ENCODE data around the gene NGB. TPM values are rescaled to one million over a fixed set of nuclear protein-coding genes. Genes with fewer than 3 reads are reported as not detected.

The NGB gene
- total and polyA plus RNA-seq, 2 of the 8 experiments (the other 6 are each of a cell fraction or from before 2014, with no cell fraction given): 0.30 to 0.60 TPM

GRCh38 chr14:77231721-77232120, 39.3 kb downstream of the NGB start:
- Histone ChIP-seq H2BK12ac (ENCODE audit: low read depth, low read length) (no peak overlapping the region), H3K23me2 (ENCODE audit: low read depth, low read length) (0 out of 2 replicates have a peak, but pooled peaks cover 2% of the 10 kb centered on the region), H4K5ac (ENCODE audit: insufficient read length, low read depth, low read length) (no peak overlapping the region), H3K4me1 (replicated peaks in 1 of 4; ENCODE audit: control insufficient read depth in 3 of 4, insufficient read depth in 4 of 4, low read length in 3 of 4) (no peaks in the 10 kb centered on the region), H3K18ac (ENCODE audit: extremely low read depth, low read length) (no peak overlapping the region), H3K4me3 (ENCODE audit: extremely low read depth in 1 of 4, insufficient read depth in 2 of 4, low read depth in 3 of 4, low read length in 4 of 4) (no peak overlapping the region), H2BK120ac (replicated peaks; ENCODE audit: low read depth, low read length) (no peak overlapping the region), H2AK5ac (ENCODE audit: low read depth, low read length) (no peak overlapping the region), H2AFZ (ENCODE audit: low read length) (no peak overlapping the region), H2BK5ac (ENCODE audit: low read depth, low read length) (no peak overlapping the region), H4K8ac (ENCODE audit: extremely low read depth, insufficient read depth, low read length) (no peak overlapping the region), H3K23ac (ENCODE audit: insufficient read length) (no peak overlapping the region), H3K4me2 (ENCODE audit: insufficient read depth in 1 of 2, low read depth in 2 of 2, low read length in 2 of 2) (no peak overlapping the region), H3K9ac (replicated peaks in 1 of 4; ENCODE audit: extremely low read depth in 1 of 4, low read depth in 3 of 4, low read length in 3 of 4) (no peak overlapping the region), H2BK15ac (ENCODE audit: low read length) (no peak overlapping the region), H3K79me2 (ENCODE audit: control insufficient read depth in 1 of 2, insufficient read depth in 2 of 2, low read length in 2 of 2) (no peaks in the 10 kb centered on the region; a peak in 1 of 4 replicates), H4K20me1 (replicated peaks in 1 of 2; ENCODE audit: control insufficient read depth in 1 of 2, insufficient read depth in 2 of 2, low read length in 2 of 2) (no peaks in the 10 kb centered on the region), H3K27ac (ENCODE audit: low read depth, low read length) (no peak overlapping the region), H2BK20ac (ENCODE audit: low read length) (no peak overlapping the region), H3K9me3 (ENCODE audit: insufficient read depth in 2 of 2, low read depth in 1 of 2, low read length in 1 of 2) (no peaks in the 10 kb centered on the region), H3K56ac (replicated peaks; ENCODE audit: insufficient read length, low read depth, low read length) (no peak overlapping the region), H3K14ac (ENCODE audit: insufficient read length) (no peak overlapping the region), H3K36me3 (ENCODE audit: control insufficient read depth in 2 of 4, insufficient read depth in 4 of 4, low read length in 3 of 4) (no peaks in the 10 kb centered on the region), H3K4ac (replicated peaks; ENCODE audit: insufficient read length, low read depth, low read length) (no peak overlapping the region), H4K91ac (replicated peaks; ENCODE audit: insufficient read length, low read length) (no peak overlapping the region), H3K79me1 (ENCODE audit: low read depth, low read length) (no peaks in the 10 kb centered on the region), H3K27me3 (replicated peaks in 1 of 4; ENCODE audit: control insufficient read depth in 3 of 4, extremely low read depth in 1 of 4, insufficient read depth in 3 of 4, low read length in 3 of 4) (no peaks in the 10 kb centered on the region)
- CTCF ChIA-PET (ENCODE audit: partially characterized antibody): interaction anchor here (1.0 to 2.8 kb wide), 4 partner anchors 13 to 84 kb away, joined by 3 to 17 read pairs (median 4); no protein-coding TSS in a partner anchor
- WGBS, 2 experiments (ENCODE audit: extremely low coverage in 1 of 2, insufficient coverage in 1 of 2, insufficient read length in 1 of 2, insufficient replicate concordance in 2 of 2, low coverage in 1 of 2, low lambda C conversion rate in 2 of 2, missing lambda C conversion rate in 1 of 2): 98% methylated on average over 3 of the region's 3 CpGs; no CpG with 5 or more reads in 1 of the 2 experiments
- no peak for FAIRE-seq
- no peak for DNase-seq (ENCODE audit: low read depth in 1 of 2, low spot score in 2 of 2)
- TF ChIP-seq BRCA1 (IDR thresholded peaks at IDR 0.05; ENCODE audit: low read depth, low read length) (no peak), ATF3 (IDR thresholded peaks at IDR 0.05; ENCODE audit: insufficient read depth, low read depth, low read length) (no peak), ZNF274 (IDR thresholded peaks at IDR 0.05; ENCODE audit: borderline replicate concordance, extremely low read depth, low read length) (no peak), TEAD4 (IDR thresholded peaks at IDR 0.05; ENCODE audit: low read depth, low read length) (no peak), RBBP5 (IDR thresholded peaks at IDR 0.05; ENCODE audit: borderline replicate concordance, low read depth, low read length) (no peak), KDM5A (IDR thresholded peaks at IDR 0.05; ENCODE audit: low read length) (no peak), HDAC2 (IDR thresholded peaks at IDR 0.05; ENCODE audit: borderline replicate concordance in 1 of 2, low read depth in 2 of 2, low read length in 2 of 2) (no peak), MAX (IDR thresholded peaks at IDR 0.05) (no peak), TAF1 (IDR thresholded peaks at IDR 0.05; ENCODE audit: low read depth, low read length) (no peak), POU5F1 (IDR thresholded peaks at IDR 0.05; ENCODE audit: low read depth, low read length) (no peak), RXRA (IDR thresholded peaks at IDR 0.05; ENCODE audit: insufficient read depth, low read depth, low read length) (no peak), JUND (IDR thresholded peaks at IDR 0.05; ENCODE audit: low read length) (no peak), KDM4A (IDR thresholded peaks at IDR 0.05; ENCODE audit: low read depth, low read length, severe bottlenecking) (no peak), SP2 (IDR thresholded peaks at IDR 0.05; ENCODE audit: low read length) (no peak)
- POLR2A ChIA-PET (ENCODE audit: partially characterized antibody): no interaction called here

Measured in H1 (cell line).